Measurements from ENCODE around the gene APBB2. TPM values are rescaled to one million over a fixed set of nuclear protein-coding genes. Genes with fewer than 3 reads are reported as not detected.

APBB2 gene
- total and polyA plus RNA-seq, 2 experiments from 2014 or later, result 35.8 to 74.8 TPM

- Mint-ChIP-seq H3K4me1 (peaks cover 8% of the 10 kb centered on the region), H3K36me3 (ENCODE audit: low read depth) (peaks cover 23% of the 10 kb centered on the region; the same call in 2 of the 3 replicates), H3K9me3 (no peaks in the 10 kb centered on the region), H3K27me3 (ENCODE audit: insufficient read depth, low read depth, poor library complexity) (peaks cover 9% of the 10 kb centered on the region), H3K27ac (no peak overlapping the region), H3K4me3 (no peak overlapping the region)
- ATAC-seq, result no peak
- Histone ChIP-seq H2AFZ (no peak overlapping the region), H3K27ac (ENCODE audit: low read depth) (no peak overlapping the region), H3K36me3 (ENCODE audit: insufficient read depth) (peaks cover 4% of the 10 kb centered on the region; the same call in 1 of the 2 replicates), H3F3A (replicated peaks; ENCODE audit: low read depth) (no peaks in the 10 kb centered on the region), H3K4me3 (no peak overlapping the region), H3K4me2 (no peak overlapping the region), H3K27me3 (ENCODE audit: insufficient read depth) (no peaks in the 10 kb centered on the region), H3K79me2 (replicated peaks; ENCODE audit: insufficient read depth) (no peaks in the 10 kb centered on the region; the same call in 1 of the 2 replicates), H3K9me2 (ENCODE audit: insufficient read depth) (no peaks in the 10 kb centered on the region), H3K4me1 (ENCODE audit: insufficient read depth) (peaks cover 8% of the 10 kb centered on the region; the same call in 1 of the 2 replicates), H4K20me1 (replicated peaks; ENCODE audit: insufficient read depth) (no peaks in the 10 kb centered on the region; the same call in 1 of the 2 replicates)
- TF ChIP-seq ZNF462 (CRISPR knock-in tag; IDR thresholded peaks at IDR 0.05), result no peak
- TF ChIP-seq POLR2AphosphoS5 (IDR thresholded peaks at IDR 0.05; ENCODE audit: low read depth), result no peak
- no peak for DNase-seq (ENCODE audit: low spot score)
Observed at GRCh38 chr4:41009411-41009810, 204.9 kb downstream of the APBB2 start.

- H3K9me3 Mint-ChIP-seq, result no peaks in the 10 kb centered on the region
- ATAC-seq (no peak), DNase-seq (ENCODE audit: low spot score) (no peak)
- H3K27me3 ChIP-seq (ENCODE audit: insufficient read depth), result no peaks in the 10 kb centered on the region
- H3K79me2 ChIP-seq (replicated peaks; ENCODE audit: insufficient read depth), result no peaks in the 10 kb centered on the region; the same call in 1 of the 2 replicates
- H3K4me1 Mint-ChIP-seq, result peaks cover 9% of the 10 kb centered on the region; the same call in 2 of the 3 replicates
- no peak overlapping the region for H3K27ac ChIP-seq (ENCODE audit: low read depth)
- no peaks in the 10 kb centered on the region; the same call in 1 of the 2 replicates for H4K20me1 ChIP-seq (replicated peaks; ENCODE audit: insufficient read depth)
- H3K4me2 ChIP-seq, result no peak overlapping the region
- H3K27me3 Mint-ChIP-seq (ENCODE audit: insufficient read depth, low read depth, poor library complexity), result peaks cover 9% of the 10 kb centered on the region
- no peak overlapping the region for H3K27ac Mint-ChIP-seq
- TF ChIP-seq POLR2AphosphoS5 (IDR thresholded peaks at IDR 0.05; ENCODE audit: low read depth), result no peak
- TF ChIP-seq ETS1 (IDR thresholded peaks at IDR 0.05), result no peak
- H3K9me2 ChIP-seq (ENCODE audit: insufficient read depth), result no peaks in the 10 kb centered on the region
- peaks cover 7% of the 10 kb centered on the region; the same call in 1 of the 2 replicates for H3K4me1 ChIP-seq (ENCODE audit: insufficient read depth)
- H3K4me3 ChIP-seq, result no peak overlapping the region
- H3K36me3 Mint-ChIP-seq (ENCODE audit: low read depth), result peaks cover 18% of the 10 kb centered on the region; the same call in 2 of the 3 replicates
- H3K36me3 ChIP-seq (ENCODE audit: insufficient read depth), result peaks cover 4% of the 10 kb centered on the region; the same call in 1 of the 2 replicates
- H3K4me3 Mint-ChIP-seq, result no peak overlapping the region
- H3F3A ChIP-seq (replicated peaks; ENCODE audit: low read depth), result no peaks in the 10 kb centered on the region
- no peak overlapping the region for H2AFZ ChIP-seq
Observed at GRCh38 chr4:41006141-41006540, 208.2 kb downstream of the APBB2 start.
